DMS53 treated with DMSO at 0.1 percent for 48 hours (cell line): ENCODE data around the gene BCAM.

ENCODE experiments used
- DNase-seq: peaks from one replicate; lab custom pipeline; 2025; ENCODE audit not compliant: unreplicated experiment; lab: John Stamatoyannopoulos, UW

BCAM gene

GRCh38 chr19:44789943-44790483 lies 18.9 kb upstream of the BCAM start:
- DNase-seq = no peak

DNA sequence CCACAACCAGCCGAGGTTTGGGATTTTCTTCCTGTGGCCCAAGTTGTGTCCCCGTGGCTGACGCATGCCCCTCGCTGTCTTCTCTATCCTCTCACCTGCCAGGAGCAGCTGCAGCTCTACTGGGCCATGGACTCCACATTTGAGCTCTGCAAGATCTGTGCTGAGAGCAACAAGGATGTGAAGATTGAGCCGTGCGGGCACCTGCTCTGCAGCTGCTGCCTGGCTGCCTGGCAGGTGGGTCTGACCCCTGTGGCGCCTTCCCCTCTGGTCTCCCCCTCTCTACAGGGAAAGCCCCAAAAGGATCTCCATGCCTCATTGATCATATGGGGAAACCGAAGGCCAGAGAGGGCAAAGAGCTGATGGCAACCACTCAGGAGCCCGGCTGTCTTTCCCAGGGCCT lies 16.6 kb upstream of the BCAM start:
- no peak for DNase-seq

- no peak for DNase-seq
Observed at GRCh38 chr19:44794610-44795009, 14.3 kb upstream of the BCAM start.

DNA sequence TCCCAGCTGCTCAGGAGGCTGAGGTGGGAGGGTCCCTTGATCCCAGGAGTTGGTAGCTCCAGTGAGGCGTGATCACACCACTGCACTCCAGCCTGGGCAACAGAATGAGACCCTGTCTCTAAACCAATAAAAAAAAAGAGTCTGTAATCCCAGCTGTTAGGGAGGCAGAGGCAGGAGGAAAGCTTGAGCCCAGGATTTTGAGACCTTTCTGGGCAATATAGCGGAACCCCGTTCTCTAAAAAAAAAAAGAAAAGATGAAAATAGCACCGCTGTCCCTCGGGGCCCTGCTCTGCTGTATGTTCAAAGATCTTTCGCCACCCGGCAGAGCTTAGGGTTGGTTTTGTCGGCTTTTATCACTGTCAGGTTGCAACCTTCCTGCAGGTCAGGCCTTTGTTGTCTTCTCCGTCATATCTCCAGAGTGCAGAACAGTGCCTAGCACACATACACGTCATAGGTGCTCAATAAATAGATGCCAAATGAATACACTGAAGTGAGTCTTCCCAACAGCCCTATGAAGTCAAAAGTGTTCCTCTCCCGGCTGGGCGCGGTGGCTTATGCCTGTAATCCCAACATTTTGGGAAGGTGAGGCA lies 13.4 kb upstream of the BCAM start:
- no peak for DNase-seq

DNA sequence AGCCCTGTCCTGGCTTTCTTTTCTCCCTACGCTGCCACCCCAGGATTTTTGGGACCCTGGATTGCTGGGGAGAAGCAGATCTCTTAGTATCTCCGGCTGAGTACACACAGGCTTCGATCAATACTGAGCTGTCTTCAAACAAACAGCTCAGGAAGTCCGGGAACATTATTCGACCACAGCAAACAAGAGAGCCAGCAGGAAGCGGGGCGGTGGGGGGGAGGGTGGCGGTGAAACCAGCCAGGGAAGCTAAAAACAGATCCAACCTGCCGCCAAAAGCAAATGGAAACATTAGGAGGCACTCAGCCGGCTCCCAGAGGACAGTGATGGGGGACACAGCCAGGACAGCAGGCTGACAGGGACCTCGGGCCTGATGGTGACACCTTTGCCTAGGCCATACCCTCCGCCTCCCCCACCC lies 12.2 kb upstream of the BCAM start:
- peak; percentile 69 for DNase-seq

GRCh38 chr19:44799627-44800346 lies 9.1 kb upstream of the BCAM start:
- DNase-seq = no peak

DNA sequence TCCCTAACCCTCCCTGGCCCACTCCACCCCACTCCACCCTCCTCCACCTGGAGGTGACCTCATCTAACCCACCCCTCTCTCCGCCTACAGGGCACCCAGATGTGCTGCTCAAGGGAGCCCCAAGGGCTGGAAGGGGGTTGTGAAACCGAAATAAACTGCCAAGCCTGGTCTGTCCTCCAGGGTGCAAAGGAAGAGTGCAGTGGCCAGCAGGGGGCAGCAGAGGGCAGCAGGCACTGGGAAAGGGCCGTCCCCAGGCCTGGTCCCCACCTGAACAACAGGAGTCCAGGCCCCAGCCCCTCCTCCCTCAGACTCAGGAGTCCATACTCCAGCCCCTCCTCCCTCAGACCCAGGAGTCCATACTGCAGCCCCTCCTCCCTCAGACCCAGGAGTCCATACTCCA lies 8.4 kb upstream of the BCAM start:
- DNase-seq = peak; percentile 12

DNA sequence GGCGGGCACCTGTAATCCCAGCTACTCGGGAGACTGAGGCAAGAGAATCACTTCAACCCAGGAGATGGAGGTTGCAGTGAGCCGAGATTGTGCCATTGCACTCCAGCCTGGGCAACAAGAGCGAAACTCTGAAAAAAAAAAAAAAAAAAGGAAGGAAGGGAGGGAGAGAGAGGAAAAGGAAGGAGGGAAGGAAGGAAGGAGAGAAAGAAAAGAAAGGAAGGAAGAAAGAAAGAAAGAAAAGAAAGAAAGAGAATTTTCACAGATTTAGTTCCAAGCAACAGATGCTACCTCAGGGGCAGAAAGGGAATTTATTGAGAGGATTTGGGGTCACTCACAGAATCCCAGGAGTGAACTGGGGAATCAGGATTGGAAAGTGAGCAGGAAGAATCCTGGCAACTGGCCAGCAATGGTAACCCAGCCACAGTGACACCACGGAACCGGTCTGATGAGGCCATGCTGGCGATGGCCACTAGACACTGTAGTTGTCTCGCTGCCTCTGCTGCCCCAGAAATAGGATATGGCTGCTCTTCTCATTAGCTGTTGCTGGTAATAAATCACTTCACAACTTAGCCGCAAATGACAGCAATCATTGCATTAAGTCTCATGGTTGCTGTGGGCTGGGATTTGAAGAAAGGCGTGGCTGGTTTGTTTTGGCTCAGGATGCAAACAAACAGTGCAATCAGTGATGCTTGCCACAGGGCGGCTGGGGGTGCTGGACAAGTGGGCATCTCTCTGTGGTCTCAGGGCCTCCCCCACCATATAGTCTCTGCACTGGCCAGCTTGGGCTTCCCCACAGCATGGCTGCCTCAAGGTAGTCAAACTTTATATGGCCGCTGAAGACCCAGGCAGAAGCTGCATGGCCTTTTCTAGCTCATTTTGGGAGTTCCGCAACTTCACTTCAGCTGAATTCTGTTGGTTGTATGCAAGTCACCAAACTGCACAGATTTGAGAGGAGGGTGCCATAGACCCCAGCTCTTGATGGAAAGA lies 5.2 kb upstream of the BCAM start:
- no peak for DNase-seq

DNA sequence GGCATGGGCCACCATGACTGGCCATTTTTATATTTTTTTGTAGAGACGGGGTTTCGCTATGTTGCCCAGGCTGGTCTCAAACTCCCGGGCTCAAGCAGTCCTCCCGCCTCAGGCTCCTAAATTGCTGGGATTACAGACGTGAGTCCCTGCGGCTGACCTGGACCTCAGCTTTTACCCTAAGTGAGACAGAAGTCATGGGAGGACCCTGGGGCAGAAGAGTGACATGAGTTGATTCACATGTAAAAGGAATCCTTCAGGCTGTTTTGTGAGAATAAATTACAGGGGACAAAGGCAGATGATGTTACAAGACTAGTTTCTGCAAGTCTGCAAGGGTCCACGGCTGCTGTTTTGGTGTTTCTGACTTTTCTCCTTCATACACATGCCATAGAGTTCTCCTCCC lies 2.6 kb upstream of the BCAM start:
- no peak for DNase-seq

GRCh38 chr19:44807162-44807561 lies 1.7 kb upstream of the BCAM start:
- DNase-seq = peak; percentile 91

DNA sequence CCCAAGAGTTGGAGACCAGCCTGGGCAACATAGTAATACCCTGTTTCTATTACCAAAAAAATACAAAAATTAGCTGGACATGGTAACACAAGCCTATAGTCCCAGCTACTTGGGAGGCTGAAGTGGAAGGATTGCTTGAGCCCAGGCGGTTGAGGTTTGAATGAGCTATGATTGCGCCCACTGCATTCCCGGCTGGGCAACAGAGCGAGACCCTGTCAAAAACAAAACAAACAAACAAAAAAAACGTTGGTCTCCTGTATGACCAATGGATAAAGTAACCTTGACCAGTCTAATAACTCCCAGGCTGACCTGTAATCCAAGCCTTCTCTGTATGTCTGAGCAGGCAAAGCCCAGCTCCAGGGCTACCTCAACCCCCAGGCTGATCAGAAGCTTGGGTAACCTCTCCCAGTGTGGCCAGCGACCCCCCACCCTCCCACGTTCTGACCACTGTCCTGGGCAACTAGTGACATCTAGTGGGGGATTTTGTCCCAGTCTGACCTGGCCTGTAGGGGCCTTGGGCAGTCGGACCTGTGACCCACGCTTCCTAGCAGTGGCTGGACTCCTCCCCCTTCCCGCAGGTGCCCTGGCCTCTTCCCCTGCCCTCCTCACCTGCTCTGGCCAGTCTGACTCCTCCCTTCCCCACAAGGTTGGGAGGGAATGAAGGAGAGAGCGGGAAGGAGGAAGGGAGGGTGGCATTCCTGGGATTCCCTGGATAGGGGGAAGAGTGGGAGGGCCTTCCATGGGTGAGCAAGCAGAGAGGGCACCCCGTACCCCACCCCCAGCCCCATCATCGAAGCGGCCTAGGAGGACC lies 1.0 kb upstream of the BCAM start:
- DNase-seq = peak; percentile 54

DNA sequence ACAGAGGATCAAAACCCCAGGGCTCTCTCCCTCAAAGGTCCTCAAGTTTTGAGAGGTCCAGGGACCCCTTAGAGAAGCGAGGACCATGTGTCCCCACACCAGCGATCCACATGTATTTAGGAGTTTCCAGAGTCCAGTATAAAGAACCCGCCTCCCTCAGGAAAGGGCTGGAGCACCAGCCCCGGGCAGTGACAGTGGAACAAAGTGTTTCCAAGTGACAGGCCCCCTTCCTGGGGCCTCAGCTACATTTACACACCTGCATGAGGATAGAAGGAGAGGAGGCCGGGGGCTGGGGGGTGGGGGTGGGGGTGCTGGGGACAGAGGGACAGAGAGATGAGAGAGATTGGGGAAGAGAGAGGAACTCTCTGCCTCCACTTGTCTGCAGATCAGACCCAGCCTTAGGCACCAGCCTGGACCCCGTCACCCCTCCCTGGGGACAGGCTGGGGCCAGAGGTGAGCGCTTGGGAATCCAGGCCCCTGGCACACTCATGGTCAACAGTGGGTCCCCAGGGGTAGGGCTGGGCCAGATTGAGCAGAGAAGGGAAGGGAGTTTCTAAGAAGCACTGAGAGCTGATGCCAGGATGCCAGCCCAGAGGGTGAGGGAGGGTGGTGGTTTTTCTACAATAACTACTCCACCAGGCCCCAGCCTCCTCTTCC lies 802 bp downstream of the BCAM start:
- DNase-seq = no peak

DNA sequence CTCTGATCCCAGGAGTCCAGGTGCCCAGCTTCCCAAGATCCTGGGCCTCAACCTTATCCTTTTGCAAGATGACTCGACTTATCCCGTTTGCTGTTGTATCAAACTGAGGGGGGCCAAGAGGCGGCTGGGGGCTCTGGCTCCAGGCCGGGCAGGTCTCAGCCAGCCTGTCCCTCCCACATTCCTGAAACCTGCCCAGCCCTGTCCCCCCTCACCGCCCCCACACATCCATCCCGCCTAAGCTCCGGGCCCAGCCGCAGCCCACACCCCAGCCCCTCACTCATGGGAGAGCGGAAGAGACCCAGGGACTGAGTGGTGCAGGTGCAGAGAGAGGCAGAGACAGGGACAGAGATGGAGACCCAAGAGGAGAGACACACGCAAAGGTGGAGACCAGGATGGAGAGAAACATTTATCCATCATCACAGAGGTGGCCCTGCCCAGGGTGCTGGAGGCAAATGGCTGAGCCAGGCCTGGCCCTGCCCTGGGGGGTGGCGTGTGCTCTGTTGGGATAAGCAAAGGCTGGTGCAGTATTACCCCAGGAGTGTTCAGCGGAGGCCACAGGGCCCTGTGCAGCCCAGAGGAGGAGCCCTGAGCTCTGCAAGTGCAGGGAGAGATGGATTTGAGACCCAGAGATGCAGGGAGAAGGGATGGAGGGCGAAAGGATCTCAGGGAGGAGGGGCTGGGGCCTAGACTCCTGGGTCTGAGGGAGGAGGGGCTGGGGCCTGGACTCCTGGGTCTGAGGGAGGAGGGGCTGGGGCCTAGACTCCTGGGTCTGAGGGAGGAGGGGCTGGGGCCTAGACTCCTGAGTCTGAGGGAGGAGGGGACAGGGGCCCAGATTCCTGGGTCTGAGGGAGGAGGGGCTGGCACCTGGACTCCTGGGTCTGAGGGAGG lies 1.6 kb downstream of the BCAM start:
- no peak for DNase-seq

DNA sequence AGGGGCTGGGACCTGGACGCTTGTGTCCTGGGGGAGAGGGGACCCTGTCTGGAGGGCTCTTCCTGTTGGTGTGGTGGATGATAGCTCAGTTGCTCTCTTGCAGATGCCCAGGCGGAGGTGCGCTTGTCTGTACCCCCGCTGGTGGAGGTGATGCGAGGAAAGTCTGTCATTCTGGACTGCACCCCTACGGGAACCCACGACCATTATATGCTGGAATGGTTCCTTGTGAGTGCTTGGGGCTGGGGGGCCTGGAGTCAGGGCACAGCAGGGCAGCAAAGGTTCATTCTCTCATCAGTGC lies 2.2 kb downstream of the BCAM start:
- DNase-seq = no peak

DNA sequence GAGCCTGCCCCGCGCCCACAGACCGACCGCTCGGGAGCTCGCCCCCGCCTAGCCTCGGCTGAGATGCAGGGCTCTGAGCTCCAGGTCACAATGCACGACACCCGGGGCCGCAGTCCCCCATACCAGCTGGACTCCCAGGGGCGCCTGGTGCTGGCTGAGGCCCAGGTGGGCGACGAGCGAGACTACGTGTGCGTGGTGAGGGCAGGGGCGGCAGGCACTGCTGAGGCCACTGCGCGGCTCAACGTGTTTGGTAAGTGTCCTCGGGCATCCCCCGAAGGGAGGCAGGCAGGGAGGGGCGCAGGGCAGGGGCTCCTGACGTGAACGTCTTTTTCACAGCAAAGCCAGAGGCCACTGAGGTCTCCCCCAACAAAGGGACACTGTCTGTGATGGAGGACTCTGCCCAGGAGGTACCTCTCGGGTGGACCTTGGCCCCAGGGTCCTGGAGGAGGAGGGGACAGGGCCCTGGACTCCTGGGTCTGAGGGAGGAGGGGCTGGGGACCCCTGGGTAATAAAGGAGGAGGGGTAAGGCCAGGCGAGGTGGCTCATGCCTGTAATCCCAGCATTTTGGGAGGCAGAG lies 3.3 kb downstream of the BCAM start:
- DNase-seq = no peak

GRCh38 chr19:44813070-44813840 lies 4.4 kb downstream of the BCAM start:
- no peak for DNase-seq

DNA sequence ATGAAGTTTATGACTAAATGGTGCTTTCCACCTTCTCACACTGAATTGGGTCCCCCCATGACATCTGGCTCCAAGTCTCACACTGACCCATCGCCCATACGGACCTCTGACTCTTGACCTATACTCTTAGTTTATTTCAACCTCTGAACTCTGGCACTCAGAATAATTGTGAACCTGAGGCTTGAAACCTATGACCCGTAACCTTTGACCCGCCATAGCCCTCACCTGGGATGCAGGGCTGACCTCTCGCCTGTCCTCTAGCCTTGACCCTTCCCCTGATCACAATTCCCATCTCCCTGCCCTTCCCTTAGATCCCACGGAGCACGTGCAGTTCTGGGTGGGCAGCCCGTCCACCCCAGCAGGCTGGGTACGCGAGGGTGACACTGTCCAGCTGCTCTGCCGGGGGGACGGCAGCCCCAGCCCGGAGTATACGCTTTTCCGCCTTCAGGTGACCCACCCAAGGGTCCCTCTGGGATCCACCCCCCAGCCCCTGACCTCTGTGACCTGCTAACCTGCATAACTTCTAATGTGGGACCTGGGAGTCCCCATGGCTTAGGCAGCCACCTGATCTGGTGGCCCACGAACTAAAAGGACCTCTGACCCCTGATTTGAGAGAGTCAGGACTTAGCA lies 5.1 kb downstream of the BCAM start:
- DNase-seq = no peak

DNA sequence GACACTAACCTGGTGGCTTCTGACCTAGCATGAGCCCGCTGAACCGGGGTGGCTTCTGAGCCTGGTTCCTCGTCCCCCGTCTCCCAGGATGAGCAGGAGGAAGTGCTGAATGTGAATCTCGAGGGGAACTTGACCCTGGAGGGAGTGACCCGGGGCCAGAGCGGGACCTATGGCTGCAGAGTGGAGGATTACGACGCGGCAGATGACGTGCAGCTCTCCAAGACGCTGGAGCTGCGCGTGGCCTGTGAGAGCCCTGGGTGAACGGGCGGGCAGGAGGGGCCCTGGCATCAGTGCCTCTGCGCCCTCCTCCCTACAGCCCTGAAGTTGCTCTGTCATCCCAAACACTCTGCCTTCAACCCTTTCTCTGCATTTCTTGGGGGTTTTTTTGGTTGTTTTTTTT lies 5.6 kb downstream of the BCAM start:
- no peak for DNase-seq
